Measurements from ENCODE around the gene GPR146. TPM values are rescaled to one million over a fixed set of nuclear protein-coding genes. Genes with fewer than 3 reads are reported as not detected.
A peak's percentile ranks its signal among the peaks of the same experiment; 100 is the strongest.

The GPR146 gene
- total and polyA plus RNA-seq, 9 of the 15 experiments (the other 6 are each of a cell fraction or from before 2014, with no cell fraction given), result 0.22 to 3.6 (median 0.64) TPM; not detected in 2

DNA sequence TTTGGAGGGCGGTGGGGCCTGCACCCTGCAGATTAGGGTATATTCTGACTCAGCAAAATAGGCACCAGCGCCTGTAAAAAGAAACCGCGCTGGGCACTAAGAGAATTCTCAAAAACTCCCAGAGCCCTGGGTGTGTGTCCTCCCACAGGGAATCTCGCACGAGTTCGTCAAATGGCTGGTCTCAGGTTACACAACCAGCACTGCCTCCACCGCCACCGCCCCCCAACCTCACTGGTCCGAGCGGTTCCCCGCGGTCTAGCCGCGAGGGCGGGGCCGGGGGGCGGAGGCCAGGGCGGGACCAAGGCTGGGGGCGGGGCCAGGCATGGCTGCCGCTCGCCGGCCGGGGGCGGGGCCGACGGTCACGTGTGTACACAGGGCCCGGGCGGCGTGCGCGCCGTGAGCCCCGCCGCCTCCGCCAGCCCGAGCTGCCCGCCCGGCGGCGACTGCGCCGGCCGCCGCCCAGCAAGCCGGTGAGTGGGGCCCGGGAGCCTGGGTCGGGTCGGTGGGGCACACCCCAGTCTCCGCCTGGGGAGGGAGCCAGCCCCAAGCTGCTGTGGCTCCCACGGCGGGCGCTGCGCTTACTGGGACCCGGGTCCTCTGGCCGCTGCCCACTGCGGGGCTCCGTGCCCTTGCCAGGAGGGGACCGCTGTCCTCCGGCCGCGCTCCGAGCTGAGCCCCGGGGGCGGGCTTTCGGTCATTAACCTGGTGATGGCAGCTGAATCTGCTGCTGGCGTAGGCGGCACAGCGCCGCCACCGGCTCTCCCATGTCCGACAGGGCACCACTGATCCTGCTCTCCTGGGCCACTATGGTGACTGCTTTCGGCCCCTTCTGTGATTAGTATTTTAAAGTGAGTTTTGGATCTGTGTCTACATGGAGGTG is at the start of gene GPR146 (continued):
- TF ChIP-seq, protein P1, sequence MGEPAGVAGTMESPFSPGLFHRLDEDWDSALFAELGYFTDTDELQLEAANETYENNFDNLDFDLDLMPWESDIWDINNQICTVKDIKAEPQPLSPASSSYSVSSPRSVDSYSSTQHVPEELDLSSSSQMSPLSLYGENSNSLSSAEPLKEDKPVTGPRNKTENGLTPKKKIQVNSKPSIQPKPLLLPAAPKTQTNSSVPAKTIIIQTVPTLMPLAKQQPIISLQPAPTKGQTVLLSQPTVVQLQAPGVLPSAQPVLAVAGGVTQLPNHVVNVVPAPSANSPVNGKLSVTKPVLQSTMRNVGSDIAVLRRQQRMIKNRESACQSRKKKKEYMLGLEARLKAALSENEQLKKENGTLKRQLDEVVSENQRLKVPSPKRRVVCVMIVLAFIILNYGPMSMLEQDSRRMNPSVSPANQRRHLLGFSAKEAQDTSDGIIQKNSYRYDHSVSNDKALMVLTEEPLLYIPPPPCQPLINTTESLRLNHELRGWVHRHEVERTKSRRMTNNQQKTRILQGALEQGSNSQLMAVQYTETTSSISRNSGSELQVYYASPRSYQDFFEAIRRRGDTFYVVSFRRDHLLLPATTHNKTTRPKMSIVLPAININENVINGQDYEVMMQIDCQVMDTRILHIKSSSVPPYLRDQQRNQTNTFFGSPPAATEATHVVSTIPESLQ (CRISPR knock-in tag; IDR thresholded peaks at IDR 0.05), result no peak
- TF ChIP-seq ZNF124 (CRISPR knock-in tag; IDR thresholded peaks at IDR 0.05), result no peak
- TF ChIP-seq GTF2F1 (IDR thresholded peaks at IDR 0.05; ENCODE audit: low read depth, low read length), result no peak
- TF ChIP-seq ILK (tag; IDR thresholded peaks at IDR 0.05; ENCODE audit: borderline replicate concordance, low read depth), result no peak
- TF ChIP-seq PCBP2 (IDR thresholded peaks at IDR 0.05; ENCODE audit: low read depth, low read length, poor library complexity, severe bottlenecking), result no peak
- no peak for TF ChIP-seq ZNF408 (CRISPR knock-in tag; IDR thresholded peaks at IDR 0.05; ENCODE audit: low read depth)
- TF ChIP-seq ZNF239 (CRISPR knock-in tag; IDR thresholded peaks at IDR 0.05), result no peak
- TF ChIP-seq, protein P2, sequence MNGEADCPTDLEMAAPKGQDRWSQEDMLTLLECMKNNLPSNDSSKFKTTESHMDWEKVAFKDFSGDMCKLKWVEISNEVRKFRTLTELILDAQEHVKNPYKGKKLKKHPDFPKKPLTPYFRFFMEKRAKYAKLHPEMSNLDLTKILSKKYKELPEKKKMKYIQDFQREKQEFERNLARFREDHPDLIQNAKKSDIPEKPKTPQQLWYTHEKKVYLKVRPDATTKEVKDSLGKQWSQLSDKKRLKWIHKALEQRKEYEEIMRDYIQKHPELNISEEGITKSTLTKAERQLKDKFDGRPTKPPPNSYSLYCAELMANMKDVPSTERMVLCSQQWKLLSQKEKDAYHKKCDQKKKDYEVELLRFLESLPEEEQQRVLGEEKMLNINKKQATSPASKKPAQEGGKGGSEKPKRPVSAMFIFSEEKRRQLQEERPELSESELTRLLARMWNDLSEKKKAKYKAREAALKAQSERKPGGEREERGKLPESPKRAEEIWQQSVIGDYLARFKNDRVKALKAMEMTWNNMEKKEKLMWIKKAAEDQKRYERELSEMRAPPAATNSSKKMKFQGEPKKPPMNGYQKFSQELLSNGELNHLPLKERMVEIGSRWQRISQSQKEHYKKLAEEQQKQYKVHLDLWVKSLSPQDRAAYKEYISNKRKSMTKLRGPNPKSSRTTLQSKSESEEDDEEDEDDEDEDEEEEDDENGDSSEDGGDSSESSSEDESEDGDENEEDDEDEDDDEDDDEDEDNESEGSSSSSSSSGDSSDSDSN (IDR thresholded peaks at IDR 0.05; ENCODE audit: borderline replicate concordance in 1 of 2, low read depth in 2 of 2, low read length in 2 of 2), result no peak
- no peak for TF ChIP-seq NR4A1 (CRISPR knock-in tag; IDR thresholded peaks at IDR 0.05)
- 0 out of 2 replicates have a peak, but pooled peaks have one; percentile 35 for TF ChIP-seq NR4A1 (tag; IDR thresholded peaks at IDR 0.05)
- no peak for TF ChIP-seq ZNF354B (CRISPR knock-in tag; IDR thresholded peaks at IDR 0.05)
- TF ChIP-seq MCM3 (IDR thresholded peaks at IDR 0.05), result no peak
- TF ChIP-seq IRF2 (CRISPR knock-in tag; IDR thresholded peaks at IDR 0.05), result no peak
- TF ChIP-seq, protein P3, sequence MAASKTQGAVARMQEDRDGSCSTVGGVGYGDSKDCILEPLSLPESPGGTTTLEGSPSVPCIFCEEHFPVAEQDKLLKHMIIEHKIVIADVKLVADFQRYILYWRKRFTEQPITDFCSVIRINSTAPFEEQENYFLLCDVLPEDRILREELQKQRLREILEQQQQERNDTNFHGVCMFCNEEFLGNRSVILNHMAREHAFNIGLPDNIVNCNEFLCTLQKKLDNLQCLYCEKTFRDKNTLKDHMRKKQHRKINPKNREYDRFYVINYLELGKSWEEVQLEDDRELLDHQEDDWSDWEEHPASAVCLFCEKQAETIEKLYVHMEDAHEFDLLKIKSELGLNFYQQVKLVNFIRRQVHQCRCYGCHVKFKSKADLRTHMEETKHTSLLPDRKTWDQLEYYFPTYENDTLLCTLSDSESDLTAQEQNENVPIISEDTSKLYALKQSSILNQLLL (CRISPR knock-in tag; IDR thresholded peaks at IDR 0.05; ENCODE audit: borderline replicate concordance), result no peak
- TF ChIP-seq, protein P4, sequence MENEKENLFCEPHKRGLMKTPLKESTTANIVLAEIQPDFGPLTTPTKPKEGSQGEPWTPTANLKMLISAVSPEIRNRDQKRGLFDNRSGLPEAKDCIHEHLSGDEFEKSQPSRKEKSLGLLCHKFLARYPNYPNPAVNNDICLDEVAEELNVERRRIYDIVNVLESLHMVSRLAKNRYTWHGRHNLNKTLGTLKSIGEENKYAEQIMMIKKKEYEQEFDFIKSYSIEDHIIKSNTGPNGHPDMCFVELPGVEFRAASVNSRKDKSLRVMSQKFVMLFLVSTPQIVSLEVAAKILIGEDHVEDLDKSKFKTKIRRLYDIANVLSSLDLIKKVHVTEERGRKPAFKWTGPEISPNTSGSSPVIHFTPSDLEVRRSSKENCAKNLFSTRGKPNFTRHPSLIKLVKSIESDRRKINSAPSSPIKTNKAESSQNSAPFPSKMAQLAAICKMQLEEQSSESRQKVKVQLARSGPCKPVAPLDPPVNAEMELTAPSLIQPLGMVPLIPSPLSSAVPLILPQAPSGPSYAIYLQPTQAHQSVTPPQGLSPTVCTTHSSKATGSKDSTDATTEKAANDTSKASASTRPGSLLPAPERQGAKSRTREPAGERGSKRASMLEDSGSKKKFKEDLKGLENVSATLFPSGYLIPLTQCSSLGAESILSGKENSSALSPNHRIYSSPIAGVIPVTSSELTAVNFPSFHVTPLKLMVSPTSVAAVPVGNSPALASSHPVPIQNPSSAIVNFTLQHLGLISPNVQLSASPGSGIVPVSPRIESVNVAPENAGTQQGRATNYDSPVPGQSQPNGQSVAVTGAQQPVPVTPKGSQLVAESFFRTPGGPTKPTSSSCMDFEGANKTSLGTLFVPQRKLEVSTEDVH (IDR thresholded peaks at IDR 0.05; ENCODE audit: low read depth, partially characterized antibody), result no peak
- TF ChIP-seq SAFB (IDR thresholded peaks at IDR 0.05; ENCODE audit: borderline replicate concordance, low read depth, low read length), result no peak
- no peak for TF ChIP-seq KDM2B (CRISPR knock-in tag; IDR thresholded peaks at IDR 0.05)
- no peak for TF ChIP-seq RHOXF2B (CRISPR knock-in tag; conservative IDR thresholded peaks at IDR 0.05)
- no peak for TF ChIP-seq HDAC3 (IDR thresholded peaks at IDR 0.05; ENCODE audit: borderline replicate concordance, partially characterized antibody)
- TF ChIP-seq CBX1 (IDR thresholded peaks at IDR 0.05; ENCODE audit: low read depth), result no peak
